Loucy (cell line): ENCODE data around the gene PIGC.

Source experiments
- EZH2phosphoT487 ChIP-seq: fragments of 200-600 bp; IDR thresholded peaks from 2 replicates; pipeline ENCODE4 v1.6.1; 2018; ENCODE audit warnings: antibody characterized with exemption, mild to moderate bottlenecking, moderate library complexity, borderline replicate concordance
- TF ChIP-seq, protein P1 (sequence below): fragments of 200-600 bp; sonication (generic); conservative IDR thresholded peaks from 2 replicates; pipeline ENCODE4 v1.5.1; 2014; ENCODE audit warnings: mild to moderate bottlenecking, antibody characterized with exemption, low read length

DNA sequence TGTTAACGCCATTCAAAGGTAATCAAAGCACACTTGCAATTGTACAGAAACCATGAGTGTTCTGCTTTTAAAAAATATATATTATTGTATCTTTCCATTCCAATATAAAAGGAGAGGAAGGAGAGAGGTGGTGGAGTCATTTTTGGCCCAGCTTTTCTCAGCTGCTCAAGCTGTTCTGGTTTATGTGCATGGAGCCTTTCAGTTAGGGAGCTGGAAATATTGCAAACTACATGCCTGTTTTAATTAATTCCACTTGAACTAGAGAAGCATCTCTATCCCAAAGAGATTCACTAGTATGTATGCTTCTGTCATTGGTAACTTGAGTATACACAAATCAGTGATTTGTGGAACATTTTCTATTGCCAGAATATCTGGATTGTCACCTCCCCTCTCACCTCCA, 51.9 kb downstream of the PIGC start:
- TF ChIP-seq, protein P1, sequence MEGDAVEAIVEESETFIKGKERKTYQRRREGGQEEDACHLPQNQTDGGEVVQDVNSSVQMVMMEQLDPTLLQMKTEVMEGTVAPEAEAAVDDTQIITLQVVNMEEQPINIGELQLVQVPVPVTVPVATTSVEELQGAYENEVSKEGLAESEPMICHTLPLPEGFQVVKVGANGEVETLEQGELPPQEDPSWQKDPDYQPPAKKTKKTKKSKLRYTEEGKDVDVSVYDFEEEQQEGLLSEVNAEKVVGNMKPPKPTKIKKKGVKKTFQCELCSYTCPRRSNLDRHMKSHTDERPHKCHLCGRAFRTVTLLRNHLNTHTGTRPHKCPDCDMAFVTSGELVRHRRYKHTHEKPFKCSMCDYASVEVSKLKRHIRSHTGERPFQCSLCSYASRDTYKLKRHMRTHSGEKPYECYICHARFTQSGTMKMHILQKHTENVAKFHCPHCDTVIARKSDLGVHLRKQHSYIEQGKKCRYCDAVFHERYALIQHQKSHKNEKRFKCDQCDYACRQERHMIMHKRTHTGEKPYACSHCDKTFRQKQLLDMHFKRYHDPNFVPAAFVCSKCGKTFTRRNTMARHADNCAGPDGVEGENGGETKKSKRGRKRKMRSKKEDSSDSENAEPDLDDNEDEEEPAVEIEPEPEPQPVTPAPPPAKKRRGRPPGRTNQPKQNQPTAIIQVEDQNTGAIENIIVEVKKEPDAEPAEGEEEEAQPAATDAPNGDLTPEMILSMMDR = no peak
- no peak for TF ChIP-seq EZH2phosphoT487
